Adipocyte (in vitro differentiated cells): ENCODE results near the gene ANKFY1.

Experiments
- DNase-seq: peaks from one replicate; pipeline ENCODE4 v3.0.0-alpha.2; 2015; ENCODE audit warnings: low read depth
- H3K27me3 ChIP-seq: replicated peaks from 2 replicates; pipeline ENCODE4 v1.7.0; 2013; ENCODE audit warnings: mild to moderate bottlenecking, low read length, moderate library complexity; ENCODE audit not compliant: control insufficient read depth, insufficient read depth
- H3K36me3 ChIP-seq: 2 replicates; pipeline ENCODE4 v1.7.0; 2013; ENCODE audit warnings: low read length, mild to moderate bottlenecking, moderate library complexity; ENCODE audit not compliant: control insufficient read depth, insufficient read depth, severe bottlenecking
- H3K4me1 ChIP-seq: 2 replicates; pipeline ENCODE4 v1.7.0; 2013; ENCODE audit warnings: mild to moderate bottlenecking, low read length, moderate library complexity; ENCODE audit not compliant: control insufficient read depth, insufficient read depth
- H3K4me3 ChIP-seq: 2 replicates; pipeline ENCODE4 v1.7.0; 2013; ENCODE audit warnings: mild to moderate bottlenecking, low read length, moderate library complexity
- H3K9ac ChIP-seq: 2 replicates; pipeline ENCODE4 v1.7.0; 2013; ENCODE audit warnings: mild to moderate bottlenecking, low read length, moderate library complexity
- H3K9me3 ChIP-seq: 2 replicates; pipeline ENCODE4 v1.7.0; 2013; ENCODE audit warnings: mild to moderate bottlenecking, low read length, moderate library complexity; ENCODE audit not compliant: control insufficient read depth

ANKFY1 gene

GRCh38 chr17:4134721-4135120 lies 129.1 kb downstream of the ANKFY1 start:
- H3K27me3 ChIP-seq: no peaks in the 10 kb centered on the region
- no peak overlapping the region for H3K4me3 ChIP-seq
- peaks cover 5% of the 10 kb centered on the region for H3K36me3 ChIP-seq
- H3K4me1 ChIP-seq: peaks cover 32% of the 10 kb centered on the region
- H3K9ac ChIP-seq: no peak overlapping the region
- no peaks in the 10 kb centered on the region for H3K9me3 ChIP-seq
- no peak for DNase-seq

GRCh38 chr17:4130715-4131114 lies 133.1 kb downstream of the ANKFY1 start:
- Histone ChIP-seq H3K27me3 (no peaks in the 10 kb centered on the region), H3K36me3 (no peaks in the 10 kb centered on the region), H3K9ac (no peak overlapping the region), H3K4me3 (peak overlapping the region; percentile 7), H3K4me1 (peaks cover 23% of the 10 kb centered on the region), H3K9me3 (no peaks in the 10 kb centered on the region)
- peak; percentile 11 for DNase-seq

DNA sequence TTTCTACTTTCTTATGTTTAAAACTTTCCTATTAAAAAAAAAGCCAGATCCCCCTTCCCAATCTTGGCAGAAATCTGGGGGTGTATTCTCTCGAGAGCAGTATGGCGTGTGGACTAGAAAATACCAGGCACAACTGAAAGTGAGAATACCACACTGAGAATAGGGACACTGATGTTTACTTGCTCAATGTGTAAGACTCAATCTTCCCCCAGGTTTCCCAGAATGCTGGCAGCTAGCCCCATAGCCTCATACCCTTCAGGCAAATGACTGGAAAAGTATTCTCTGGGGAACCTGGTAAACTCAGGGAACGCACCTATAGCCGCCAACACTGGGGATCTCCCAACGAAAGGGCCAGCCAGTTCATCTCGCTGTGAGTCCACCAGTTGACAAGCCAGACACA lies 136.2 kb downstream of the ANKFY1 start:
- peaks cover 23% of the 10 kb centered on the region for H3K4me1 ChIP-seq
- H3K27me3 ChIP-seq: no peaks in the 10 kb centered on the region
- H3K36me3 ChIP-seq: peaks cover 10% of the 10 kb centered on the region
- H3K9ac ChIP-seq: no peak overlapping the region
- DNase-seq: no peak
- H3K9me3 ChIP-seq: no peaks in the 10 kb centered on the region
- no peak overlapping the region for H3K4me3 ChIP-seq

GRCh38 chr17:4125552-4125951 lies 138.2 kb downstream of the ANKFY1 start:
- no peak overlapping the region for H3K4me3 ChIP-seq
- no peaks in the 10 kb centered on the region for H3K27me3 ChIP-seq
- no peak for DNase-seq
- H3K9ac ChIP-seq: no peak overlapping the region
- H3K36me3 ChIP-seq: peaks cover 30% of the 10 kb centered on the region
- H3K4me1 ChIP-seq: peaks cover 17% of the 10 kb centered on the region
- no peaks in the 10 kb centered on the region for H3K9me3 ChIP-seq

- H3K9me3 ChIP-seq: no peaks in the 10 kb centered on the region
- DNase-seq: no peak
Measured at GRCh38 chr17:4124999-4125398, 138.8 kb downstream of the ANKFY1 start.

GRCh38 chr17:4120332-4120731 lies 143.4 kb downstream of the ANKFY1 start:
- peaks cover 76% of the 10 kb centered on the region for H3K36me3 ChIP-seq
- no peak for DNase-seq
- no peaks in the 10 kb centered on the region for H3K4me1 ChIP-seq
- H3K9ac ChIP-seq: no peak overlapping the region
- no peaks in the 10 kb centered on the region for H3K9me3 ChIP-seq
- H3K27me3 ChIP-seq: no peaks in the 10 kb centered on the region
- H3K4me3 ChIP-seq: no peak overlapping the region

More at GRCh38 chr17:4124999-4125398, 138.8 kb downstream of the ANKFY1 start:
- Histone ChIP-seq H3K27me3 (no peaks in the 10 kb centered on the region), H3K9ac (no peak overlapping the region), H3K4me1 (peaks cover 15% of the 10 kb centered on the region), H3K4me3 (no peak overlapping the region), H3K36me3 (peaks cover 34% of the 10 kb centered on the region)

GRCh38 chr17:4119299-4119698 lies 144.5 kb downstream of the ANKFY1 start:
- Histone ChIP-seq H3K27me3 (no peaks in the 10 kb centered on the region), H3K36me3 (peaks cover 82% of the 10 kb centered on the region), H3K4me1 (no peaks in the 10 kb centered on the region), H3K4me3 (no peak overlapping the region), H3K9me3 (no peaks in the 10 kb centered on the region), H3K9ac (no peak overlapping the region)
- no peak for DNase-seq

DNA sequence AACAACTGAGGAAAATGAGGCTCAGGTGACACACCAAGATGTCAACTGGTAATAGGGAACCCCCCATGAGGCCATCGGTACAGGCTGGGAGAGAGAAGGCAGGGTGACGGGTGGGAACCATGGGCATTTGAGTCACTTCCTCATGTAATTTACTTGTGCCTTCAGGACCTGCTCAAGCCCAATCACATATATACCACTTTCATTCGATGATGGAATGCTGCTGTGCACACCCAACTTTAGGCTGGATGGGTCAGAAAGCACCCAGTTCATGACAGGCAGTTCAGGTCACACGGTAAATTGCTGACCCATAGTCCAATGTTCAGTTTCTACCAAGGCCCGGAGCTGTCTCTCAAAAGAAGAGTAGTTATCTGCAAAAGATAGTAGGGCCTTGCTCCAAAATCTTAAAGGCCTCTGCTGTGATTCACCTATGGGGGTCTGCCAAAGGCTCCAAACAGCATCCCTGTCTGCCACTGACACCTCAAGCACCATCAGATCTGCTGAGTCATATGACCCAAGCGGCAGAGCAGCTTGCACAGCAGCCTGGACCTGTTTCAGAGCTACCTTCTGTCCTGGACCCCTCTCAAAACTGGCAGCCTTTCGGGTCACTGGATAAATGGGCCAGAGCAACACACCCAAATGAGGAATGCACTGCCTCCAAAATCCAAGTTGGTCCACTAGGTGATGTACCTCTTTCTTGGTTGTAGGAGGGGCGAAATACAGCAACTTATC lies 145.6 kb downstream of the ANKFY1 start:
- Histone ChIP-seq H3K36me3 (peaks cover 85% of the 10 kb centered on the region), H3K27me3 (no peaks in the 10 kb centered on the region)

GRCh38 chr17:4116516-4116915 lies 147.3 kb downstream of the ANKFY1 start:
- no peak overlapping the region for H3K9ac ChIP-seq
- no peak for DNase-seq
- peaks cover 7% of the 10 kb centered on the region for H3K4me1 ChIP-seq
- no peak overlapping the region for H3K4me3 ChIP-seq
- no peaks in the 10 kb centered on the region for H3K9me3 ChIP-seq
- H3K27me3 ChIP-seq: no peaks in the 10 kb centered on the region
- H3K36me3 ChIP-seq: peaks cover 85% of the 10 kb centered on the region

More for the DNA sequence above, 145.6 kb downstream of the ANKFY1 start:
- H3K9me3 ChIP-seq: no peaks in the 10 kb centered on the region
- no peak overlapping the region for H3K9ac ChIP-seq
- DNase-seq: no peak
- no peak overlapping the region for H3K4me3 ChIP-seq
- peaks cover 1% of the 10 kb centered on the region for H3K4me1 ChIP-seq
